ENCODE data around the gene KMT2D. TPM values are rescaled to one million over a fixed set of nuclear protein-coding genes. Genes with fewer than 3 reads are reported as not detected.

KMT2D gene
- total and polyA plus RNA-seq, 2 donors (not counting 3 experiments of a cell fraction or from before 2014, with no cell fraction given) = 15.1 to 120 TPM

GRCh38 chr12:49058366-49059044 is 2.1 kb downstream of the KMT2D start:
- TF ChIP-seq FOS (IDR thresholded peaks at IDR 0.05; ENCODE audit: borderline replicate concordance, insufficient read depth, low read length) = no peak
- FAIRE-seq (no peak), DNase-seq (ENCODE audit: low read depth, low spot score) (no peak)
- intact Hi-C loops (cut with micrococcal nuclease) (no loop called here), dilution Hi-C loops (cut with MboI; ENCODE audit: extremely low pct_ligation_motif_present, low sequenced_read_pairs) (no loop called here)
- Histone ChIP-seq H2AFZ (ENCODE audit: low read depth, low read length) (no peak overlapping the region), H3K4me1 (ENCODE audit: control insufficient read depth, extremely low read depth, insufficient read depth, low read length) (peaks cover 39% of the 10 kb centered on the region), H3K36me3 (ENCODE audit: control insufficient read depth in 2 of 2, extremely low read depth in 1 of 2, insufficient read depth in 2 of 2, low read length in 2 of 2) (peaks cover 14 to 17% of the 10 kb centered on the region in 2 experiments), H3K4me2 (ENCODE audit: insufficient read depth, low read length) (peak overlapping the region; percentile 96), H3K79me2 (ENCODE audit: control insufficient read depth, insufficient read depth, low read length) (peaks cover 74% of the 10 kb centered on the region), H3K27me3 (ENCODE audit: control insufficient read depth in 2 of 2, insufficient read depth in 2 of 2, low read length in 2 of 2) (no peaks in the 10 kb centered on the region), H3K9me1 (replicated peaks; ENCODE audit: control insufficient read depth, extremely low read depth, insufficient read depth, low read length) (no peaks in the 10 kb centered on the region), H3K27ac (ENCODE audit: insufficient read depth, low read depth, low read length) (no peak overlapping the region), H3K9ac (replicated peaks; ENCODE audit: extremely low read depth, insufficient read depth, low read length) (peak overlapping the region; percentile 97), H3K9me3 (replicated peaks; ENCODE audit: control insufficient read depth, insufficient read depth, low read length) (no peaks in the 10 kb centered on the region), H3K4me3 (replicated peaks in 1 of 3; ENCODE audit: insufficient read depth in 1 of 3, low read depth in 1 of 3, low read length in 3 of 3) (peak overlapping the region; percentile 73 to 97 (median 77)), H4K20me1 (replicated peaks; ENCODE audit: control insufficient read depth, extremely low read depth, insufficient read depth, low read length) (peaks cover 7% of the 10 kb centered on the region)
- CTCF ChIA-PET = interaction anchor here (0.8 to 3.1 kb wide), 7 partner anchors 10 to 62 kb away, joined by 3 to 10 read pairs (median 5); partner anchors contain the start of gene LMBR1L
- BruUV-seq (replicated peaks) = no TSS peak
- POLR2A ChIA-PET = interaction anchor here (0.8 to 2.2 kb wide), 3 partner anchors 11 to 73 kb away, joined by 3 to 6 read pairs (median 4); partner anchors contain the start of genes RHEBL1 and TUBA1B

- POLR2A ChIA-PET = interaction anchor here (0.6 to 2.2 kb wide), 4 partner anchors 12 to 136 kb away, joined by 3 to 6 read pairs (median 4); partner anchors contain the start of genes RHEBL1 and TUBA1B
- Histone ChIP-seq H3K4me3 (replicated peaks in 1 of 3; ENCODE audit: insufficient read depth in 1 of 3, low read depth in 1 of 3, low read length in 3 of 3) (peak overlapping the region; percentile 73 to 97 (median 77)), H3K36me3 (ENCODE audit: control insufficient read depth in 2 of 2, extremely low read depth in 1 of 2, insufficient read depth in 2 of 2, low read length in 2 of 2) (peaks cover 18 to 23% of the 10 kb centered on the region in 2 experiments), H3K79me2 (ENCODE audit: control insufficient read depth, insufficient read depth, low read length) (peaks cover 80% of the 10 kb centered on the region), H2AFZ (ENCODE audit: low read depth, low read length) (no peak overlapping the region), H3K9me3 (replicated peaks; ENCODE audit: control insufficient read depth, insufficient read depth, low read length) (no peaks in the 10 kb centered on the region), H3K4me2 (ENCODE audit: insufficient read depth, low read length) (peak overlapping the region; percentile 96), H3K4me1 (ENCODE audit: control insufficient read depth, extremely low read depth, insufficient read depth, low read length) (peaks cover 39% of the 10 kb centered on the region), H4K20me1 (replicated peaks; ENCODE audit: control insufficient read depth, extremely low read depth, insufficient read depth, low read length) (peaks cover 7% of the 10 kb centered on the region), H3K9me1 (replicated peaks; ENCODE audit: control insufficient read depth, extremely low read depth, insufficient read depth, low read length) (no peaks in the 10 kb centered on the region), H3K27me3 (ENCODE audit: control insufficient read depth in 2 of 2, insufficient read depth in 2 of 2, low read length in 2 of 2) (no peaks in the 10 kb centered on the region), H3K27ac (ENCODE audit: insufficient read depth, low read depth, low read length) (no peak overlapping the region), H3K9ac (replicated peaks; ENCODE audit: extremely low read depth, insufficient read depth, low read length) (peak overlapping the region; percentile 47)
- CTCF ChIA-PET = interaction anchor here (1.2 to 3.1 kb wide), 6 partner anchors 9 to 63 kb away, joined by 3 to 10 read pairs (median 6); partner anchors contain the start of gene LMBR1L
- BruUV-seq (replicated peaks) = no TSS peak
- dilution Hi-C loops (cut with MboI; ENCODE audit: extremely low pct_ligation_motif_present, low sequenced_read_pairs) (no loop called here), intact Hi-C loops (cut with micrococcal nuclease) (no loop called here)
- no peak for TF ChIP-seq GATA2 (IDR thresholded peaks at IDR 0.05; ENCODE audit: insufficient read depth, insufficient read length, low read depth, low read length)
- no peak for TF ChIP-seq CTCF (IDR thresholded peaks at IDR 0.05; ENCODE audit: extremely low read depth in 1 of 2, insufficient read depth in 1 of 2, low read depth in 1 of 2, low read length in 2 of 2)
- TF ChIP-seq EZH2 (IDR thresholded peaks at IDR 0.05; ENCODE audit: borderline replicate concordance, low read depth, low read length, severe bottlenecking) = no peak
- no peak for TF ChIP-seq JUN (IDR thresholded peaks at IDR 0.05; ENCODE audit: borderline replicate concordance, insufficient read depth, insufficient read length, low read depth)
- TF ChIP-seq POLR2AphosphoS5 (IDR thresholded peaks at IDR 0.05; ENCODE audit: insufficient read depth, low read depth, low read length) = no peak
- no peak for TF ChIP-seq MYC (IDR thresholded peaks at IDR 0.05; ENCODE audit: low read depth, low read length)
- no peak for TF ChIP-seq MAX (IDR thresholded peaks at IDR 0.05; ENCODE audit: insufficient read depth, insufficient read length)
- FAIRE-seq (peak; percentile 81), DNase-seq (ENCODE audit: low read depth, low spot score) (peak; percentile 40)
Observed at GRCh38 chr12:49057888-49058287, 2.7 kb downstream of the KMT2D start.

Measured in endothelial cell of umbilical vein (primary cell).